K562 (cell line): ENCODE results near the gene KIAA1958.

Experiments used
- E4F1 ChIP-seq: fragments of 250-450 bp; sonication (Bioruptor Pico); IDR thresholded peaks from 2 replicates; pipeline ENCODE4 v1.5.0; 2021; ENCODE audit warnings: mild to moderate bottlenecking, borderline replicate concordance
- FOXP4 ChIP-seq: sonication (generic); formaldehyde crosslinking; IDR thresholded peaks from 2 replicates; pipeline ENCODE4 v1.8.0; 2022; ENCODE audit warnings: mild to moderate bottlenecking, missing genetic modification reagents, borderline replicate concordance
- GABPA ChIP-seq: fragments of 200-800 bp; sonication (Bioruptor generic); conservative IDR thresholded peaks from 2 replicates; pipeline ENCODE4 v1.6.1; 2016; ENCODE audit warnings: low read depth, missing genetic modification characterization, missing compliant biosample characterization
- PCBP1 ChIP-seq: fragments of 200-400 bp; formaldehyde crosslinking; IDR thresholded peaks from 2 replicates; pipeline ENCODE4 v1.6.1; 2018; ENCODE audit warnings: mild to moderate bottlenecking, low read depth, low read length; ENCODE audit not compliant: poor library complexity, severe bottlenecking
- POU5F1 ChIP-seq: fragments of 150-350 bp; IDR thresholded peaks from 2 replicates; pipeline ENCODE4 v1.6.1; 2014; ENCODE audit warnings: borderline replicate concordance, low read length, low read depth, mild to moderate bottlenecking; ENCODE audit not compliant: partially characterized antibody
- ZBTB8A ChIP-seq: fragments of 450-650 bp; IDR thresholded peaks from 2 replicates; pipeline ENCODE4 v1.6.1; 2018; ENCODE audit warnings: mild to moderate bottlenecking, moderate library complexity; ENCODE audit not compliant: partially characterized antibody
- ZNF174 ChIP-seq: fragments of 250-450 bp; sonication (Bioruptor Pico); IDR thresholded peaks from 2 replicates; pipeline ENCODE4 v1.4.0; 2020; ENCODE audit warnings: mild to moderate bottlenecking
- ZNF3 ChIP-seq: fragments of 250-450 bp; sonication (Bioruptor Pico); IDR thresholded peaks from 2 replicates; pipeline ENCODE4 v1.5.0; 2021; ENCODE audit warnings: mild to moderate bottlenecking, moderate library complexity
- ZNF354B ChIP-seq: fragments of 250-450 bp; sonication (Bioruptor Pico); IDR thresholded peaks from 2 replicates; pipeline ENCODE4 v1.4.0; 2020
- TF ChIP-seq, protein P1 (sequence below), 3 experiments: IDR thresholded peaks in 2 of 3; conservative IDR thresholded peaks in 1 of 3; 2 replicates each; pipeline ENCODE4 v1.5.1; 2011 to 2012; ENCODE audit warnings: low read length in 3 of 3, mild to moderate bottlenecking in 3 of 3, control low read depth in 2 of 3, improper control_type of control experiment in 1 of 3, inconsistent platforms in 1 of 3, low read depth in 1 of 3, mixed read lengths in 1 of 3, moderate library complexity in 1 of 3; ENCODE audit not compliant: insufficient read depth in 2 of 3

DNA sequence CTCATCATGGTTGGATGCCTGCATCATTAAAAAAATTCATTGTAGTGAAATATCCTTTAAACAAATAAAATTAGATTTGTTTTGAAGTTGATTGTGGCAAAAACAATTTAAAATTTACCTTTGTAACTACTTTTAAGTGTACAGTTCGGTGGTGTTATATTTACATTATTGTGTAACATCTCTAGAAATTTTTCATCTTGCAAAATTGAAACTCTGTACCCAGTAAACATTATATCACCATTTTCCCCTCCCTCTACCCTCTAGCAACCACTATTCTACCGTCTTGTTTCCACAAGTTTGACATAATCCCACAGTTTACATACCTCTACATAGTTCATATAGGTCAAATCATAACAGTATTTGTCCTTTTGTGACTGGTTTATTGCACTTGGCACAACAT lies 2.0 kb upstream of the KIAA1958 start:
- no peak for TF ChIP-seq FOXP4 (CRISPR knock-in tag)
- no peak for TF ChIP-seq POU5F1
- TF ChIP-seq, protein P1, sequence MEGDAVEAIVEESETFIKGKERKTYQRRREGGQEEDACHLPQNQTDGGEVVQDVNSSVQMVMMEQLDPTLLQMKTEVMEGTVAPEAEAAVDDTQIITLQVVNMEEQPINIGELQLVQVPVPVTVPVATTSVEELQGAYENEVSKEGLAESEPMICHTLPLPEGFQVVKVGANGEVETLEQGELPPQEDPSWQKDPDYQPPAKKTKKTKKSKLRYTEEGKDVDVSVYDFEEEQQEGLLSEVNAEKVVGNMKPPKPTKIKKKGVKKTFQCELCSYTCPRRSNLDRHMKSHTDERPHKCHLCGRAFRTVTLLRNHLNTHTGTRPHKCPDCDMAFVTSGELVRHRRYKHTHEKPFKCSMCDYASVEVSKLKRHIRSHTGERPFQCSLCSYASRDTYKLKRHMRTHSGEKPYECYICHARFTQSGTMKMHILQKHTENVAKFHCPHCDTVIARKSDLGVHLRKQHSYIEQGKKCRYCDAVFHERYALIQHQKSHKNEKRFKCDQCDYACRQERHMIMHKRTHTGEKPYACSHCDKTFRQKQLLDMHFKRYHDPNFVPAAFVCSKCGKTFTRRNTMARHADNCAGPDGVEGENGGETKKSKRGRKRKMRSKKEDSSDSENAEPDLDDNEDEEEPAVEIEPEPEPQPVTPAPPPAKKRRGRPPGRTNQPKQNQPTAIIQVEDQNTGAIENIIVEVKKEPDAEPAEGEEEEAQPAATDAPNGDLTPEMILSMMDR (IDR thresholded peaks at IDR 0.05 in 2 of 3, conservative IDR thresholded peaks at IDR 0.05 in 1 of 3; ENCODE audit: insufficient read depth in 2 of 3, low read depth in 1 of 3, low read length in 3 of 3), result no peak
- TF ChIP-seq PCBP1, result no peak
- TF ChIP-seq ZBTB8A, result no peak
- TF ChIP-seq ZNF3 (CRISPR knock-in tag), result no peak
- TF ChIP-seq ZNF174 (CRISPR knock-in tag), result no peak
- no peak for TF ChIP-seq ZNF354B
- no peak for TF ChIP-seq E4F1
- TF ChIP-seq GABPA, result no peak
